ENCODE results near the gene MAP3K3. TPM values are rescaled to one million over a fixed set of nuclear protein-coding genes. Genes with fewer than 3 reads are reported as not detected.

MAP3K3 gene
- total and polyA plus RNA-seq, 10 of the 15 experiments (the other 5 are each of a cell fraction or from before 2014, with no cell fraction given) = 1.6 to 24.1 (median 15.0) TPM

GRCh38 chr17:63646488-63646806 lies 24.2 kb downstream of the MAP3K3 start (continued):
- TF ChIP-seq EED (IDR thresholded peaks at IDR 0.05; ENCODE audit: low read depth) = peak; percentile 61
- TF ChIP-seq POLR2A (IDR thresholded peaks at IDR 0.05; ENCODE audit: low read depth, low read length) = no peak
- no peak for TF ChIP-seq CBX3 (IDR thresholded peaks at IDR 0.05; ENCODE audit: borderline replicate concordance, low read depth)
- no peak for TF ChIP-seq RCOR1 (conservative IDR thresholded peaks at IDR 0.05; ENCODE audit: low read depth, low read length)
- TF ChIP-seq WRNIP1 (IDR thresholded peaks at IDR 0.05; ENCODE audit: borderline replicate concordance, low read depth, low read length) = no peak
- no peak for TF ChIP-seq TBL1XR1 (IDR thresholded peaks at IDR 0.05; ENCODE audit: low read depth, low read length)
- no peak for TF ChIP-seq ZNF24 (IDR thresholded peaks at IDR 0.05)
- TF ChIP-seq SMAD1 (IDR thresholded peaks at IDR 0.05; ENCODE audit: low read depth, partially characterized antibody) = peak; percentile 35
- TF ChIP-seq RB1 (IDR thresholded peaks at IDR 0.05; ENCODE audit: borderline replicate concordance) = no peak
- no peak for TF ChIP-seq ZNF384 (IDR thresholded peaks at IDR 0.05; ENCODE audit: borderline replicate concordance, low read depth, low read length)
- TF ChIP-seq KAT2A (conservative IDR thresholded peaks at IDR 0.05; ENCODE audit: control insufficient read depth, low read depth, low read length) = no peak
- TF ChIP-seq NFXL1 (IDR thresholded peaks at IDR 0.05; ENCODE audit: borderline replicate concordance) = no peak
- TF ChIP-seq NR2F1 (conservative IDR thresholded peaks at IDR 0.05) = peak; percentile 20; the same call in 1 of the 2 replicates
- no peak for TF ChIP-seq MYC (IDR thresholded peaks at IDR 0.05; ENCODE audit: insufficient read depth, insufficient read length, insufficient replicate concordance, low read length, severe bottlenecking)
- no peak for TF ChIP-seq IRF3 (IDR thresholded peaks at IDR 0.05)
- TF ChIP-seq MTA3 (IDR thresholded peaks at IDR 0.05; ENCODE audit: borderline replicate concordance, low read length) = no peak
- no peak for TF ChIP-seq MEF2A (IDR thresholded peaks at IDR 0.05; ENCODE audit: insufficient read depth, low read depth, low read length)
- no peak for TF ChIP-seq YBX1 (IDR thresholded peaks at IDR 0.05)
- no peak for TF ChIP-seq SMAD5 (IDR thresholded peaks at IDR 0.05; ENCODE audit: low read depth)
- TF ChIP-seq EZH2 (IDR thresholded peaks at IDR 0.05; ENCODE audit: borderline replicate concordance, control insufficient read depth, low read depth, low read length) = no peak
- TF ChIP-seq BMI1 (IDR thresholded peaks at IDR 0.05; ENCODE audit: borderline replicate concordance) = no peak
- no peak for TF ChIP-seq FOXM1 (IDR thresholded peaks at IDR 0.05; ENCODE audit: low read depth, low read length)
- no peak for TF ChIP-seq NKRF (conservative IDR thresholded peaks at IDR 0.05)
- no peak for TF ChIP-seq PRDM15 (CRISPR knock-in tag; IDR thresholded peaks at IDR 0.05)
- no peak for TF ChIP-seq SMC3 (IDR thresholded peaks at IDR 0.05; ENCODE audit: borderline replicate concordance, low read length)
- TF ChIP-seq FOS (IDR thresholded peaks at IDR 0.05; ENCODE audit: borderline replicate concordance, extremely low read depth, insufficient read length) = no peak
- no peak for TF ChIP-seq STAT1 (conservative IDR thresholded peaks at IDR 0.05)
- no peak for TF ChIP-seq HDGF (IDR thresholded peaks at IDR 0.05)

Measured in GM12878 (cell line).